ENCODE results near the gene GFI1B.
"Not testable (repeated sequence)": the region's sequence is repeated elsewhere in the genome, so short reads cannot be mapped to it uniquely, and the experiment has no call there.

Gene GFI1B

DNA sequence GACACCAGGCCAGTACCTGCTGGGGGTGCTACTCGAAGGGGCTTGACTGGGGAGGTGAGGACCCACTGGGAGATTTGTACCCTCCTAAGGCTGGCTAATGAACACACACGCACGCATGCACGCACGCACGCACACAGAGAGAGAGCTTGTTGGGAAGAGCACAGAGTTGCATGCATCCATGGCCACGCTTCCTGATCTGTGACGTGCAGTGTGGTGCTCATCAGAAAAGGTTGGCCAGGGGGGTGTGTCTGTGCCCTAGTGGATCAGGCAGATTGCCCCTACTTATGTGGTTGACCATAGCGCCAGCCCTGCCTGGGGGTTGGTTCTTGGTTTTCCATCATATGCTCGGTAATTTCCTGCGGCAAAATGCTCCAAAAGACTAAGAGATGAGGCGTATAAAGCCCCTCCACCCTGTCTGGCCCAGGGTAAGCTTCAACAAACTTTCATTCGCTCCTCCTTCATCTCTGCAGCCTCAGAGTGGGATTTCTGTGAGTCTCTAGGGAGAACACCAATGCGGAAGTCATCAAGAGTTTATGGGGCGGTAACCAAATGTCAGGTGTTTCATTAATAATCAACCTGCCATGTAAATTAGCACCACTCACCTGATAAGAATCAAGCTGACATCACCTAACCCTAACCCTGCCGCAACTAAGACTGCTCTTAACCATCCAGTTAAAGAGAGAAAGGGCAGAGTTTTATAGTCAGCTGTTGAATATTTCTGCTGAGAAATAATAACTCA is 8.0 kb upstream of the GFI1B start:
- no peak for DNase-seq

GRCh38 chr9:132973166-132973565 is 5.3 kb upstream of the GFI1B start:
- DNase-seq, result no peak

DNA sequence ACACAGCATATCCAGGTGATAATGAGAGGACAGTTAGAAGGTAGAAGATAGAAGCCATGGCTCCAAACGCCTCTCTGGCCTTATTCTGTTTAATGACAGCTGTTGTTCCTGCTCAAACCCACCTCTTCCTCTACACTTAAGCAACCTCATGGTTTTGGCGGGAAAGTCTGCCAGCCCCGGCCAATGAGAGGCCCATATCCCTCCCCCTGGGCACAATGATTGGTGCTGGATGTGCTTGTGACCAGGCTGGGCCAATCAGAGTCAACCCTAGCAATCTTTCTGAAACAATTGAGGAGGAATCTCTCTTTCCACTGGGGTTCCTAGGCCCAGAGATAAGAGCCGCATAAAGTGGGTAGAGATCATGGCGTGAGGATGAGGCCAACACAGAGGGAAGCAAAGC is 4.8 kb upstream of the GFI1B start:
- DNase-seq, result peak; percentile 3 to 4

GRCh38 chr9:132975961-132976360 is 2.5 kb upstream of the GFI1B start:
- DNase-seq, result no peak

- no peak for DNase-seq
Observed at GRCh38 chr9:132976571-132976970, 1.9 kb upstream of the GFI1B start.

GRCh38 chr9:132978112-132978450 is 413 bp upstream of the GFI1B start:
- no peak for DNase-seq

DNA sequence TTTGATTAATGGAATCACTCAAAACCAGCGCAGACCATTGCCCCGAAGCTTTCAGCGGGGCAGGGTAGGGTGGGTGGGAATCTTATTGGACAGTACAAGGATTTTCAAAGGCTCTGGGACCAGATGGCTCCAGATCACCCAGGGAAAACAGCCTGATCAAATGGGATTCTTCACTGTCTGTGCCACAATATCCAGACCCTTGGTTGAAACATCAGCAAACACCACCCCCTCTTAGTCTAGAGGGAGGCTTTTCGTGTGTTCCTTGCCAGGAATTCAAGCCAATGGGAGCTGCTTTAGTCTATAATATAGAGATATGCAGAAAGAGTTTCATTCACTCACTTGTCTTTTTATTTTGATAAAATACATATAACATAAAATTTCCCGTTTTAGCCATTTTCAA is 1.7 kb downstream of the GFI1B start:
- DNase-seq, result no peak

DNA sequence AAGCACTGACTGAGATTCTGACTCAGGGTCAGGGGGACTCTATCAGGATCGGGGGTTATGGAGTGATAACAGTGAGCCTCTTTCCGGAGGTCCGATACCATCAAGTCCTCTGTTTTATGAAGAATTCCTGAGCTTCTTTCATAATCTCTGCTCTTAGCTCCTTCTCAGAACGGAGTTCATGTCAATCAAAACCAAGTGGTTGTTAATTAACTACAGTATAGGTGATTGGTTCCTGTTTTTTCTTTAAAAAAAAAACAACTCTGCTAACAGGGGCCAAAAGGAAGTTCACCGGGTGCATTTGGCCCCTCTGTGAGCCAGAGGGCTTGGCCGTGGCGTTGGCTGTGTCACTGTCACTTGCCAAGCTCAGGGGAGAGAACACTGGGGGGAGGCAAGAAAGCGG is 4.0 kb downstream of the GFI1B start:
- peak in 1 of 2 experiments; percentile 1 for DNase-seq

DNA sequence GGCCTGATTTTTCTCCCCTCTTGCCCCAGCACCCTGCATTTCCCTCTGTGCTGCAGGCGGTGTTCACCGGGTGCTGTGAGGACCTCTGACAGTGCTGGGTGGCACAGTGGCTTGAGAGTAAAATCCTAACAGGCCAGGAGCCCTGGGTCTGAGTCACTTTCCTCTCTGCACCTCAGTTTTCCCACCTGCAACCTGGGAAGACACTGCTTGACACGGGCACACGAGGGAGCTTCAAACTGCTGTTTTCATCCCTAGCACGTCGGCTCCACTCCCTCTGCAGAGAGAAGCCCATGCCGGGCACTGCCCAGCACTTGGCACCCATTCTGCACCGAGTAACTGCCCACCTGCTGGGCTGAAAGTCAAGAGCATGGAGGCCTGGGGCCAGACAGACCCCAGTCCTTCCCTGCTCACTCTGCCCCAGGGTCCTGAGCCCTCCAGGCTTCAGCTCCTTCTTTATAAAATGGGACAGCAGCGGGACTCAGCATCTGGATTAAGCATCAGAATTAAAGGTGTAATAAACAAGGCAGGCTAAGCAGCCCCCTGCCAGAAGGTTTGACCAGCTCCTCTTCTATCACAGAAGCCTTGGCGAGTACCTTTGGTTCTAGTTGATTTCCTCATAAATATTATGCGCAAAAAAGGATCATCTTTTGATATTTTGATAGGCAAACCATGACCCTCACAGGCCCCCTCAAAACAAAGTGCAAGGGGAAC is 5.2 kb downstream of the GFI1B start:
- DNase-seq, result no peak

- DNase-seq, result no peak
Observed at GRCh38 chr9:132984202-132985070, 5.9 kb downstream of the GFI1B start.

GRCh38 chr9:132985071-132985350 is 6.5 kb downstream of the GFI1B start:
- DNase-seq, result no peak

GRCh38 chr9:132985489-132985888 is 7.0 kb downstream of the GFI1B start:
- no peak for DNase-seq

GRCh38 chr9:132986114-132986513 is 7.6 kb downstream of the GFI1B start:
- DNase-seq, result no peak

DNA sequence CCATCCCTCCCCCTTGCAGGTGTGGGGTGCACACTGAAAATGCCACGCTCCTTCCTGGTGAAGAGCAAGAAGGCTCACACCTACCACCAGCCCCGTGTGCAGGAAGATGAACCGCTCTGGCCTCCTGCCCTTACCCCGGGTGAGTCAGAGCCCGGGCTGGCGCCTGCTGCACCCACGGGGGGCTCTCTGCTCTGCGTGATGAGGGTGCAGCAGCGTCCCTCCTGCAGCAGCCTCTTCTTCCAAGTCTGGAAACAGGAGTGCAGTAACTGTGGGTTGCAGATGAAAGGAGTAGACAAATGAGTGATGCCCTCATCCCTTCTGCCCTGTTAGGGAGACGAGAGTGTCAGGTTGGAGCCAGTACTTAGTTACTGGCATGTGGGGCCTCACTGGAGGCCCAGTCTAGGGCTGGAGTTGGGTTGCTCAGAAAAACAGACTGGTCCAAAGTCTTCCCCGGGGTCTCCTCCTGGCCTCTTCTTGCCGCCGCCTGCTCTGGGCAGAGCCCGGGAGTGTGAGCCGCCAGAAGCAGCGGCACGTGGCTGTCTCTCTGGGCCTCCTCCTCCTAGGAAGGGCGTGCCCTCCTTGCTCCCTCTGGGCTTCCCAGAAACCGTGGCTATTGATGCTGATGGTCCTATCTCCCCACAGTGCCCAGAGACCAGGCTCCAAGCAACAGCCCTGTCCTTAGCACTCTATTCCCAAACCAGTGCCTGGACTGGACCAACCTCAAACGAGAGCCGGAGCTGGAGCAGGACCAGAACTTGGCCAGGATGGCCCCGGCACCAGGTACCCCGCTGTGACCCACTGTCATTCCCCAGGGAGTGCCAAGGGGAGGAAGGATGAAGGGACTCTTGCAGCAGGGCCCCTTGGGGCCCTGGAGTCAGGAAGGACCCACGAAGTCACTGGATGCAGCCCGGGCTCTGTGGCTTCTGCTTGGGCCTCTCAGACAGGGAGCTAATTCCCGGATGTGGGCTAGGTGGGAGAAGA is 8.4 kb downstream of the GFI1B start:
- DNase-seq, result no peak

DNA sequence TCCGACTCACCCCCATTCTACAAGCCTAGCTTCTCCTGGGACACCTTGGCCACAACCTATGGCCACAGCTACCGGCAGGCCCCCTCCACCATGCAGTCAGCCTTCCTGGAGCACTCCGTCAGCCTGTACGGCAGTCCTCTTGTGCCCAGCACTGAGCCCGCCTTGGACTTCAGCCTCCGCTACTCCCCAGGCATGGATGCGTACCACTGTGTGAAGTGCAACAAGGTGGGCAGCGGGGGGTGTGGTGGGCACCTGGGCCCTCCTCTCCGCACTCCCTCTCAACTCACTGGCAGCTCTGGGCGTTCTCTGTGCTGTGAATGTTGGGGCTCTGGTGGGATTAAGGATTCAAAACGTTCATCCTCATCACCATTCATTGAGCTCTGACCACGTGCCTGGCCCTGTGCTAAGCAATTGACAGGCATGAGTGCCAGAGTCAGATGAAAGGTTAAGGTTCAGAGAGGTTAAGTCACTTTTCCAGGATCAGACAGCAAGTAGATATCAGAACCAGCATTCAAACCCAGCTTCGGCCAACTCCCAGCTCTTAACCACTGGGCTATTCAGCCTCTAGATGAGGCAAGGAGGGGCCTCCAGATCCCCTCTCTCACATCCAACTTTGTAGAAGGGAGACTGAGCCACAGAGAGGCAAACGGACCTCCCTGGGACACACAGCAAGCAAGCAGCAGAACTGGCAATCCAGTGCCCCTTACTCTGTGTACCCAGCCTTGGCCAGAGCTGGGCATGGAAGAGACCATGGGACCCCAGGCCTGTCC is 9.9 kb downstream of the GFI1B start:
- no peak for DNase-seq

- no peak for DNase-seq
Observed at GRCh38 chr9:132989014-132989310, 10.5 kb downstream of the GFI1B start.

GRCh38 chr9:132989414-132989996 is 11.0 kb downstream of the GFI1B start:
- DNase-seq, result no peak

DNA sequence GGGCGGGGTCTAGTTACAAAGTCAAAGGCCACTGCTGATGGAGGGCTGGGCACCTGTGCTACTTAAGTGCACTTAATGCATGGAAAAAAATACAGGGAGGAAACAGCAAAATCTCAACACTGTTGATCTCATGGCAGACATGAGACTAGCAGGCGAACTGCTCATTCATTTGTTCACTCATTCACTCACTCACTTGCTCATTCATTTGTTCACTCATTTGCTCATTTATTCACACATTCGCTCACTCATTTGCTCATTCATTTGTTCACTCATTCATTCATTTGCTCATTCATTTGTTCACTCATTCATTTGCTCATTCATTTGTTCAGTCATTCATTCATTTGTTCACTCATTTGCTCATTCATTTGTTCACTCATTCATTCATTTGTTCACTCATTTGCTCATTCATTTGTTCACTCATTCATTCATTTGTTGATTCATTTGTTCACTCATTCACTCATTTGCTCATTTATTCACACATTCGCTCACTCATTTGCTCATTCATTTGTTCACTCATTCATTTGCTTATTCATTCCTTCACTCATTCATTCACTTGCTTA is 11.6 kb downstream of the GFI1B start:
- not testable (repeated sequence) for DNase-seq

DNA sequence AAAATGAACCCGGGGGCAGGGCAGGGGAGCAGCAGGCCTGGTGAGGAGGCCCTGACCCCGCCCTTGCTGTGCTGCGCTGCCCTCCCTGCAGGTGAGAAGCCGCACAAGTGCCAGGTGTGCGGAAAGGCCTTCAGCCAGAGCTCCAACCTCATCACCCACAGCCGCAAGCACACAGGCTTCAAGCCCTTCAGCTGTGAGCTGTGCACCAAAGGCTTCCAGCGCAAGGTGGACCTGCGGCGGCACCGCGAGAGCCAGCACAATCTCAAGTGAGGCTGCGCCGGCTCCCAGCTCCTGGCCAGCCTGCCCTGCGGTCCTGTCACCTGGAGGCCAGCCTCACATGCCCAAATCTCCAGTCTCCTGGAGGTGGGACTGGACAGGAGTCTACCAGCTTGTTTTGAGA is 12.3 kb downstream of the GFI1B start:
- DNase-seq, result no peak

DNA sequence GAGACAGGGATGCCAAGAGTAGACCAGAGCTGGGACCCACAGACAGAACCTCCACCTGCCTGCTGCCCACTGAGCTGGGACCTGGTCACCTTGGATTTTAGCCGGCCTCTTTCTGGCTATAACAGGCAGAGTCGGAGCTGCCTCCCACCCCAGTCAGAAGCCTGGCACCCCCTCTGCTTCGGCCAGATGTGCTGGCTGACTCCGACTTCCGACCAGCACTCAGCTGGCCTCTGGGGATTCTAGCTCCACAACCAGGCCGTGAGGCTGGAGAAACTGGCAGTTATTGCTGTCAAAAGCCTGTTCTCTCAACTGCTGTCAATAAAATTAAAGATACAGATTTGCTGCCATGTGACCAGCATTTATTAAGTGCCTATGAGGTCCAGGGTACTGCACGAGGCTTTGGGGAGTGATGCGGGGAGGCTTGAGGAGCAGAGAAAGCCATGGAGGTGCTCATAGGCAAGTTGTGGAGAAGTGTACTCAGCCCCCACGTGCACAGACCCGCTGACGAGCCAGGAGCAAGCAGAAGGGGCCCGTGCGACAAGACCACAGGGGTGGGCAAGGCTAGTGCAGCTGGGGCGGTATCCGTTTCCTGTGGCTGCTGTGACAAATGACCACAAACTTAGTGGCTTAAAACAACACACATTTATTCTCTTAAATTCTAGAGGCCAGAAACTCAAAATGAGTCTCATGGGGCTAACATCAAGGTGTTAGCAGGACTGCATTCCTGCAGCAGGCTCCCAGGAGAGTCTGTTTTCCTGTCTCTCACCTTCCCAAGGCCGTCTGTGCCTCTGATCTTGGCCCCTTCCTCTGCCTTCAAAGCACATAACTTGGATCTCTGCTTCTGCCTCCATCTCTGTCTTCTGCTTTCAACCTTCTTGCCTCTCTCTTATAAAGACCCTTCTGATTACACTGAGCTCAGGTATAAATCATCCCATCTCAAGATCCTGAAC is 13.1 kb downstream of the GFI1B start:
- DNase-seq, result no peak
